ENCODE measurements around the gene PFN3.

DNA sequence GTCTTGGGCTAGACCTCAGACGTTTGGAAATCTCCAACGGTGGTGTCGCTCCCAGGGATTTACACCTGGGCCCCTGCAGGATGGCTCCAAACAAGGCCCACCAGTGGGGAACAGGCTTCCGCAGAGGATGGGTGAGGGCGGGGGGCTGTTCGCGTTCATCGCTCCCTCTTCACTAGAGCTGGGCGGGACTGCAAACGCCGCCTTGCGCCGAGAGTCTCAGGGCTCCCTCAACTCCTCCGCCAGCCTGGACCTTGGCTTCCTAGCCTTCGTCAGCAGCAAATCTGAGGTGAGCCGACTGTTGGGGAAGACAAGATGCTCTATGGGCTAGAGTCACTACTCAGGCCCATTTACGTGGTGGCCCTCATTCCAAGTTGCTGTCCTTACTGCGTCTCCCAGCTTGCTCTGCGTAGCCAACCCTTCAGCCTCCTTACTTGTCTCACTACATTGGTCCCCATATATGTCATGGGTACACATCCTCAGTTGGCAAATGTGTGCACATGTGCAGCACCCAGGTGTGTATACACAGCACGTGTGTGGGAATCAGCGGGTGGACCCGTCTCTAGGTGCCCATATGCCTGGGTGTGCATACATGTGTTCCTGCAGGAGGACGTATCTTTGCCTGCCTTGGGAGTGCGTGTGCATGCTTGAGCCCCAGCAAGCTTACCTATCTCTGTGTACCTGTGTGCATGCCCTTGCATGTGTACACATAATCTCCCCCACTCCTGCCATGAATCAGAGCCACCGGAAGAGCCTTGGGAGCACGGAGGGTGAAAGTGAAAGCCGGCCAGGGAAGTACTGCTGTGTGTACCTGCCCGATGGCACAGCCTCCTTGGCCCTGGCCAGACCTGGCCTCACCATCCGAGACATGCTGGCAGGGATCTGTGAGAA is 32.2 kb downstream of the PFN3 start:
- no peak for TF ChIP-seq EZH2phosphoT487 (IDR thresholded peaks at IDR 0.05; ENCODE audit: borderline replicate concordance, low read length)
- TF ChIP-seq, protein P1, sequence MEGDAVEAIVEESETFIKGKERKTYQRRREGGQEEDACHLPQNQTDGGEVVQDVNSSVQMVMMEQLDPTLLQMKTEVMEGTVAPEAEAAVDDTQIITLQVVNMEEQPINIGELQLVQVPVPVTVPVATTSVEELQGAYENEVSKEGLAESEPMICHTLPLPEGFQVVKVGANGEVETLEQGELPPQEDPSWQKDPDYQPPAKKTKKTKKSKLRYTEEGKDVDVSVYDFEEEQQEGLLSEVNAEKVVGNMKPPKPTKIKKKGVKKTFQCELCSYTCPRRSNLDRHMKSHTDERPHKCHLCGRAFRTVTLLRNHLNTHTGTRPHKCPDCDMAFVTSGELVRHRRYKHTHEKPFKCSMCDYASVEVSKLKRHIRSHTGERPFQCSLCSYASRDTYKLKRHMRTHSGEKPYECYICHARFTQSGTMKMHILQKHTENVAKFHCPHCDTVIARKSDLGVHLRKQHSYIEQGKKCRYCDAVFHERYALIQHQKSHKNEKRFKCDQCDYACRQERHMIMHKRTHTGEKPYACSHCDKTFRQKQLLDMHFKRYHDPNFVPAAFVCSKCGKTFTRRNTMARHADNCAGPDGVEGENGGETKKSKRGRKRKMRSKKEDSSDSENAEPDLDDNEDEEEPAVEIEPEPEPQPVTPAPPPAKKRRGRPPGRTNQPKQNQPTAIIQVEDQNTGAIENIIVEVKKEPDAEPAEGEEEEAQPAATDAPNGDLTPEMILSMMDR (IDR thresholded peaks at IDR 0.05; ENCODE audit: low read depth, low read length, poor library complexity, severe bottlenecking), result no peak

Data from DOHH2 (cell line).